Tibial artery (tissue), 4 donors: Measurements from ENCODE around the gene USP34.

Source experiments
- DNase-seq, 2 donors: peaks; one replicate each; pipeline ENCODE4 v3.0.0-alpha.2; 2019
- H3K27ac ChIP-seq, 2 donors: fragments of 200-600 bp; sonication (generic) in 1 of 2; 1 replicate in 1 of 2; 2 replicates in 1 of 2; pipeline ENCODE4 v1.5.1; 2018 to 2019; ENCODE audit warnings: mild to moderate bottlenecking in 1 of 2
- H3K27me3 ChIP-seq, 2 donors: fragments of 200-600 bp; sonication (generic) in 1 of 2; one replicate each; pipeline versions ENCODE4 v1.5.1 to v1.6.0; 2016 to 2019
- H3K36me3 ChIP-seq, 3 donors: fragments of 200-600 bp; sonication (generic) in 2 of 3; one replicate each; pipeline ENCODE4 v1.5.1; 2016 to 2019; ENCODE audit warnings: mild to moderate bottlenecking in 2 of 3
- H3K4me1 ChIP-seq, 4 donors: fragments of 200-600 bp; sonication (generic) in 2 of 4; 1 replicate in 3 of 4; 2 replicates in 1 of 4; pipeline ENCODE4 v1.5.1; 2016 to 2019
- H3K4me3 ChIP-seq, 2 donors: fragments of 200-600 bp; sonication (generic) in 1 of 2; 1 replicate in 1 of 2; 2 replicates in 1 of 2; pipeline ENCODE4 v1.5.1; 2018 to 2019; ENCODE audit warnings: mild to moderate bottlenecking in 2 of 2
- H3K9me3 ChIP-seq, 3 donors: fragments of 200-600 bp; sonication (generic) in 1 of 3; one replicate each; pipeline ENCODE4 v1.5.1; 2016 to 2019
- CTCF ChIP-seq, 2 experiments: fragments of 200-600 bp in 1 of 2; fragments of 450-650 bp in 1 of 2; IDR thresholded peaks; one replicate each; pipeline ENCODE4 v1.5.1; 2017 to 2019; ENCODE audit warnings: antibody characterized with exemption in 2 of 2, mild to moderate bottlenecking in 1 of 2, moderate library complexity in 1 of 2
- intact Hi-C: fragments of 100-400 bp; cut with DNase I; formaldehyde crosslinking; loops from one replicate; pipeline ENCODE4 v1.15.0; 2023; ENCODE audit warnings: low total_unique reads

USP34 gene

GRCh38 chr2:61262699-61263098, 208.2 kb downstream of the USP34 start:
- intact Hi-C loops: no loop called here
- Histone ChIP-seq H3K27me3 (no peaks in the 10 kb centered on the region), H3K27ac (no peak overlapping the region), H3K9me3 (no peaks in the 10 kb centered on the region), H3K4me1 (no peaks in the 10 kb centered on the region), H3K36me3 (peaks cover 39 to 70% (median 43%) of the 10 kb centered on the region in 3 donors), H3K4me3 (no peak overlapping the region)
- DNase-seq: no peak
- no peak for TF ChIP-seq CTCF (IDR thresholded peaks at IDR 0.05)

GRCh38 chr2:61257446-61257845, 213.4 kb downstream of the USP34 start:
- intact Hi-C loops: no loop called here
- Histone ChIP-seq H3K4me1 (no peaks in the 10 kb centered on the region), H3K27ac (no peak overlapping the region), H3K36me3 (peaks cover 45 to 62% (median 48%) of the 10 kb centered on the region in 3 donors), H3K27me3 (no peaks in the 10 kb centered on the region), H3K9me3 (no peaks in the 10 kb centered on the region), H3K4me3 (no peak overlapping the region)
- TF ChIP-seq CTCF (IDR thresholded peaks at IDR 0.05): no peak
- no peak for DNase-seq

- H3K4me1 ChIP-seq: no peaks in the 10 kb centered on the region
- H3K36me3 ChIP-seq: peaks cover 47 to 58% (median 58%) of the 10 kb centered on the region in 3 donors
- H3K27ac ChIP-seq: no peak overlapping the region
- no peak for TF ChIP-seq CTCF (IDR thresholded peaks at IDR 0.05)
- no peak overlapping the region for H3K4me3 ChIP-seq
- intact Hi-C loops: no loop called here
- H3K27me3 ChIP-seq: no peaks in the 10 kb centered on the region
- no peaks in the 10 kb centered on the region for H3K9me3 ChIP-seq
- DNase-seq: no peak
Measured at GRCh38 chr2:61255580-61256437, 215.1 kb downstream of the USP34 start.

GRCh38 chr2:61254536-61254935, 216.4 kb downstream of the USP34 start:
- no peaks in the 10 kb centered on the region for H3K9me3 ChIP-seq
- peaks cover 55 to 69% (median 57%) of the 10 kb centered on the region in 3 donors for H3K36me3 ChIP-seq
- H3K4me3 ChIP-seq: no peak overlapping the region
- no peaks in the 10 kb centered on the region for H3K27me3 ChIP-seq
- TF ChIP-seq CTCF (IDR thresholded peaks at IDR 0.05): no peak
- H3K4me1 ChIP-seq: no peaks in the 10 kb centered on the region
- H3K27ac ChIP-seq: no peak overlapping the region
- DNase-seq: no peak
- intact Hi-C loops: no loop called here

- H3K36me3 ChIP-seq: peaks cover 45 to 63% (median 51%) of the 10 kb centered on the region in 3 donors
Measured at GRCh38 chr2:61253136-61253535, 217.8 kb downstream of the USP34 start.

More at GRCh38 chr2:61253136-61253535, 217.8 kb downstream of the USP34 start:
- Histone ChIP-seq H3K27ac (no peak overlapping the region), H3K4me3 (no peak overlapping the region), H3K4me1 (no peaks in the 10 kb centered on the region), H3K9me3 (no peaks in the 10 kb centered on the region), H3K27me3 (no peaks in the 10 kb centered on the region)
- intact Hi-C loops: no loop called here
- no peak for TF ChIP-seq CTCF (IDR thresholded peaks at IDR 0.05)
- no peak for DNase-seq
